ENCODE data around the gene RPP40. TPM values are rescaled to one million over a fixed set of nuclear protein-coding genes. Genes with fewer than 3 reads are reported as not detected.

RPP40 gene
- total and polyA plus RNA-seq, 2 of the 13 experiments (the other 11 are each of a cell fraction or from before 2014, with no cell fraction given), result 18.0 to 41.2 TPM

DNA sequence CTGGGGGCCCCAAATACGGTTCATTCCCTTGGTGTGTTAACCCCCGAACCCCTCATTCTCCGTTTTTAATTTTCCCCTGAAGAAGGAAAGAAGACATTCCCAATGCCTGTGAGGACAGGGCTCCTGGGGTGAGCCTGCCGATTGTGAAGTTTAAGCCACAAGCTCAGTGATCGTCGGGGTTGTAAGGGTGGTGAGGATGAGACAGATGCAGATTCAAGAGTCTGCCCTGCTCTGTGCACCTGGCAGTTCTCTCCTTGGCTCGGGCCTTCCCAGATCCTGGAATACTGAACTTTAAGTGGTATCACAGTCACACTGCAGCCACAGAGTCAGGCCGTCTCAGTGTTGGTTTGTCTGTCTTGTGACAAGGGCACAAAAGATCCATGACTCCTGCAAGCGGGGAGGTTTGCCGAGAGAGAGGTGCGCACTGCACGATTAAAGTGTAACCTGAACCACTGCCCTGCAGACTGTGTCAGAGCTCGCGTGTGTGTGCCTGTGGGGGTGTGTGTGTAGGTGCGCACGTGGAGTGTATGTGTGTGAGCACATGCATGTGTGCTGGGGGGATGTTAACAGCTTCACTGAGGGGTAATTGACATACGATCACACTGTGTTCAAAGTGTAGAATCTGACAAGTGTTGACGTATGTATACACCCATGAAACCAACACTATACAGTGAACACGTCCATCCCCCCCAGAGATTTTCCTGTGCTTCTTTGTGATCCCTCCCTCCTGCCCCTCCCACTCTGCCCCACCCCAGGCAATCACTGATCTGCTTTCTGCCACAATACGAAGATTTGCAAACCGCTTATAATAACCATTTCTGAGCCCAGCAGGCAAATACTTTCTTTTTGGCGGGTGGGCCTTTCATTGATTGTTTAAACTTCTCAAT, 38.9 kb downstream of the RPP40 start (continued):
- TF ChIP-seq, protein P1, sequence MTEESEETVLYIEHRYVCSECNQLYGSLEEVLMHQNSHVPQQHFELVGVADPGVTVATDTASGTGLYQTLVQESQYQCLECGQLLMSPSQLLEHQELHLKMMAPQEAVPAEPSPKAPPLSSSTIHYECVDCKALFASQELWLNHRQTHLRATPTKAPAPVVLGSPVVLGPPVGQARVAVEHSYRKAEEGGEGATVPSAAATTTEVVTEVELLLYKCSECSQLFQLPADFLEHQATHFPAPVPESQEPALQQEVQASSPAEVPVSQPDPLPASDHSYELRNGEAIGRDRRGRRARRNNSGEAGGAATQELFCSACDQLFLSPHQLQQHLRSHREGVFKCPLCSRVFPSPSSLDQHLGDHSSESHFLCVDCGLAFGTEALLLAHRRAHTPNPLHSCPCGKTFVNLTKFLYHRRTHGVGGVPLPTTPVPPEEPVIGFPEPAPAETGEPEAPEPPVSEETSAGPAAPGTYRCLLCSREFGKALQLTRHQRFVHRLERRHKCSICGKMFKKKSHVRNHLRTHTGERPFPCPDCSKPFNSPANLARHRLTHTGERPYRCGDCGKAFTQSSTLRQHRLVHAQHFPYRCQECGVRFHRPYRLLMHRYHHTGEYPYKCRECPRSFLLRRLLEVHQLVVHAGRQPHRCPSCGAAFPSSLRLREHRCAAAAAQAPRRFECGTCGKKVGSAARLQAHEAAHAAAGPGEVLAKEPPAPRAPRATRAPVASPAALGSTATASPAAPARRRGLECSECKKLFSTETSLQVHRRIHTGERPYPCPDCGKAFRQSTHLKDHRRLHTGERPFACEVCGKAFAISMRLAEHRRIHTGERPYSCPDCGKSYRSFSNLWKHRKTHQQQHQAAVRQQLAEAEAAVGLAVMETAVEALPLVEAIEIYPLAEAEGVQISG (CRISPR knock-in tag; IDR thresholded peaks at IDR 0.05), result peak; percentile 13; the same call in 1 of the 2 replicates
- TF ChIP-seq, protein P2, sequence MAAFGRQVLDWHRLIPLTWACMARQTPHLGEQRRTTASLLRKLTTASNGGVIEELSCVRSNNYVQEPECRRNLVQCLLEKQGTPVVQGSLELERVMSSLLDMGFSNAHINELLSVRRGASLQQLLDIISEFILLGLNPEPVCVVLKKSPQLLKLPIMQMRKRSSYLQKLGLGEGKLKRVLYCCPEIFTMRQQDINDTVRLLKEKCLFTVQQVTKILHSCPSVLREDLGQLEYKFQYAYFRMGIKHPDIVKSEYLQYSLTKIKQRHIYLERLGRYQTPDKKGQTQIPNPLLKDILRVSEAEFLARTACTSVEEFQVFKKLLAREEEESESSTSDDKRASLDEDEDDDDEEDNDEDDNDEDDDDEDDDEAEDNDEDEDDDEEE (CRISPR knock-in tag; IDR thresholded peaks at IDR 0.05), result no peak
- TF ChIP-seq GTF3A (CRISPR knock-in tag; conservative IDR thresholded peaks at IDR 0.05), result no peak
- peak; percentile 19; the same call in 1 of the 2 replicates for TF ChIP-seq ZNF598 (CRISPR knock-in tag; IDR thresholded peaks at IDR 0.05; ENCODE audit: borderline replicate concordance)
- TF ChIP-seq, protein P3, sequence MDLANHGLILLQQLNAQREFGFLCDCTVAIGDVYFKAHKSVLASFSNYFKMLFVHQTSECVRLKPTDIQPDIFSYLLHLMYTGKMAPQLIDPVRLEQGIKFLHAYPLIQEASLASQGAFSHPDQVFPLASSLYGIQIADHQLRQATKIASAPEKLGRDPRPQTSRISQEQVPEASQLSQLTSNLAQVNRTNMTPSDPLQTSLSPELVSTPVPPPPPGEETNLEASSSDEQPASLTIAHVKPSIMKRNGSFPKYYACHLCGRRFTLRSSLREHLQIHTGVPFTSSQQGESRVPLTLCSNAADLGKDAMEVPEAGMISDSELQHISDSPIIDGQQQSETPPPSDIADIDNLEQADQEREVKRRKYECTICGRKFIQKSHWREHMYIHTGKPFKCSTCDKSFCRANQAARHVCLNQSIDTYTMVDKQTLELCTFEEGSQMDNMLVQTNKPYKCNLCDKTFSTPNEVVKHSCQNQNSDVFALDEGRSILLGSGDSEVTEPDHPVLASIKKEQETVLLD (CRISPR knock-in tag; IDR thresholded peaks at IDR 0.05; ENCODE audit: low read depth), result no peak
- TF ChIP-seq SIX4 (CRISPR knock-in tag; IDR thresholded peaks at IDR 0.05), result peak; percentile 70; the same call in 1 of the 2 replicates
- 0 out of 2 replicates have a peak, but pooled peaks have one; percentile 28 for TF ChIP-seq ARID2 (CRISPR knock-in tag; IDR thresholded peaks at IDR 0.05; ENCODE audit: borderline replicate concordance)
- no peak for TF ChIP-seq JDP2 (CRISPR knock-in tag; IDR thresholded peaks at IDR 0.05; ENCODE audit: borderline replicate concordance)
- TF ChIP-seq HOXA7 (CRISPR knock-in tag; IDR thresholded peaks at IDR 0.05), result 0 out of 2 replicates have a peak, but pooled peaks have one; percentile 37
- peak; percentile 31 for TF ChIP-seq TEAD3 (CRISPR knock-in tag; optimal IDR thresholded peaks at IDR 0.05; ENCODE audit: borderline replicate concordance)
- TF ChIP-seq, protein P4, sequence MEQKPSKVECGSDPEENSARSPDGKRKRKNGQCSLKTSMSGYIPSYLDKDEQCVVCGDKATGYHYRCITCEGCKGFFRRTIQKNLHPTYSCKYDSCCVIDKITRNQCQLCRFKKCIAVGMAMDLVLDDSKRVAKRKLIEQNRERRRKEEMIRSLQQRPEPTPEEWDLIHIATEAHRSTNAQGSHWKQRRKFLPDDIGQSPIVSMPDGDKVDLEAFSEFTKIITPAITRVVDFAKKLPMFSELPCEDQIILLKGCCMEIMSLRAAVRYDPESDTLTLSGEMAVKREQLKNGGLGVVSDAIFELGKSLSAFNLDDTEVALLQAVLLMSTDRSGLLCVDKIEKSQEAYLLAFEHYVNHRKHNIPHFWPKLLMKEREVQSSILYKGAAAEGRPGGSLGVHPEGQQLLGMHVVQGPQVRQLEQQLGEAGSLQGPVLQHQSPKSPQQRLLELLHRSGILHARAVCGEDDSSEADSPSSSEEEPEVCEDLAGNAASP (CRISPR knock-in tag; IDR thresholded peaks at IDR 0.05; ENCODE audit: borderline replicate concordance), result no peak
- no peak for TF ChIP-seq CREB1 (IDR thresholded peaks at IDR 0.05)
- TF ChIP-seq CREB1 (CRISPR knock-in tag; IDR thresholded peaks at IDR 0.05), result no peak
- TF ChIP-seq AFF4 (CRISPR knock-in tag; IDR thresholded peaks at IDR 0.05), result no peak
- TF ChIP-seq TMF1 (CRISPR knock-in tag; IDR thresholded peaks at IDR 0.05; ENCODE audit: low read depth), result no peak
- no peak for TF ChIP-seq MLLT10 (CRISPR knock-in tag; IDR thresholded peaks at IDR 0.05)
